ENCODE results near the gene ZNF536. TPM values are rescaled to one million over a fixed set of nuclear protein-coding genes. Genes with fewer than 3 reads are reported as not detected.

The ZNF536 gene
- total RNA-seq, 1 experiment from 2014 or later, result 0.35 TPM

GRCh38 chr19:30539981-30540380 lies 167.8 kb downstream of the ZNF536 start:
- TF ChIP-seq MYBL2 (CRISPR knock-in tag; IDR thresholded peaks at IDR 0.05) (no peak), TEAD4 (CRISPR knock-in tag; IDR thresholded peaks at IDR 0.05) (no peak), SOX15 (CRISPR knock-in tag; IDR thresholded peaks at IDR 0.05) (no peak), ZNF671 (CRISPR knock-in tag; IDR thresholded peaks at IDR 0.05) (no peak), FOXJ3 (CRISPR knock-in tag; IDR thresholded peaks at IDR 0.05; ENCODE audit: borderline replicate concordance) (no peak), HMGA2 (CRISPR knock-in tag; IDR thresholded peaks at IDR 0.05) (no peak), ZNF532 (CRISPR knock-in tag; IDR thresholded peaks at IDR 0.05; ENCODE audit: borderline replicate concordance) (no peak), TEAD1 (CRISPR knock-in tag; IDR thresholded peaks at IDR 0.05) (no peak), JAZF1 (CRISPR knock-in tag; IDR thresholded peaks at IDR 0.05) (no peak), EMX1 (CRISPR knock-in tag; IDR thresholded peaks at IDR 0.05) (no peak), E2F1 (CRISPR knock-in tag; IDR thresholded peaks at IDR 0.05) (no peak), ZBTB43 (CRISPR knock-in tag; IDR thresholded peaks at IDR 0.05) (no peak), USF1 (CRISPR knock-in tag; IDR thresholded peaks at IDR 0.05) (no peak)
- H3K27ac Mint-ChIP-seq, result no peak overlapping the region
- H3K36me3 Mint-ChIP-seq, result peaks cover 4% of the 10 kb centered on the region; the same call in 1 of the 2 replicates
- no peak overlapping the region for H3K4me3 Mint-ChIP-seq
- peaks cover 6% of the 10 kb centered on the region for H3K4me1 Mint-ChIP-seq
- no peaks in the 10 kb centered on the region; the same call in 1 of the 2 replicates for H3K27me3 Mint-ChIP-seq (ENCODE audit: low read depth)
- ChIA-PET CTCF (no interaction called here), POLR2A (interaction anchor here (0.5 kb wide), 1 partner anchor 55 kb away, joined by 3 read pairs; no protein-coding TSS in a partner anchor)
- H3K9me3 Mint-ChIP-seq, result peaks cover 9% of the 10 kb centered on the region
- DNase-seq (ENCODE audit: low spot score) (no peak), ATAC-seq (no peak)

- POLR2A ChIA-PET, result no interaction called here
- H3K9me3 Mint-ChIP-seq, result peaks cover 9% of the 10 kb centered on the region
- no peak overlapping the region for H3K4me3 Mint-ChIP-seq
- no peak for DNase-seq (ENCODE audit: low spot score)
- CTCF ChIA-PET, result interaction anchor here (1.1 kb wide), 1 partner anchor 16 kb away, joined by 3 read pairs; no protein-coding TSS in a partner anchor
- no peak overlapping the region for H3K27ac Mint-ChIP-seq
- peaks cover 9% of the 10 kb centered on the region for H3K4me1 Mint-ChIP-seq
- no peak for ATAC-seq
- no peaks in the 10 kb centered on the region; the same call in 1 of the 2 replicates for H3K27me3 Mint-ChIP-seq (ENCODE audit: low read depth)
- H3K36me3 Mint-ChIP-seq, result peaks cover 4% of the 10 kb centered on the region; the same call in 1 of the 2 replicates
- TF ChIP-seq USF1 (CRISPR knock-in tag; IDR thresholded peaks at IDR 0.05), result no peak
- no peak for TF ChIP-seq ZMAT4 (CRISPR knock-in tag; IDR thresholded peaks at IDR 0.05)
- no peak for TF ChIP-seq ZNF232 (CRISPR knock-in tag; IDR thresholded peaks at IDR 0.05)
- TF ChIP-seq IRF2 (CRISPR knock-in tag; IDR thresholded peaks at IDR 0.05; ENCODE audit: borderline replicate concordance, low read depth), result no peak
- TF ChIP-seq TCF7 (CRISPR knock-in tag; IDR thresholded peaks at IDR 0.05; ENCODE audit: low read depth), result no peak
- TF ChIP-seq AFF4 (CRISPR knock-in tag; IDR thresholded peaks at IDR 0.05; ENCODE audit: borderline replicate concordance), result no peak
- no peak for TF ChIP-seq ZNF281 (CRISPR knock-in tag; IDR thresholded peaks at IDR 0.05)
- no peak for TF ChIP-seq RELA (CRISPR knock-in tag; IDR thresholded peaks at IDR 0.05; ENCODE audit: borderline replicate concordance)
Observed at GRCh38 chr19:30540761-30541160, 168.6 kb downstream of the ZNF536 start.
